ENCODE results near the gene AUTS2. TPM values are rescaled to one million over a fixed set of nuclear protein-coding genes. Genes with fewer than 3 reads are reported as not detected.

AUTS2 gene
- total and polyA plus RNA-seq, 9 of the 15 experiments (the other 6 are each of a cell fraction or from before 2014, with no cell fraction given), result 0.58 TPM; not detected in 8

DNA sequence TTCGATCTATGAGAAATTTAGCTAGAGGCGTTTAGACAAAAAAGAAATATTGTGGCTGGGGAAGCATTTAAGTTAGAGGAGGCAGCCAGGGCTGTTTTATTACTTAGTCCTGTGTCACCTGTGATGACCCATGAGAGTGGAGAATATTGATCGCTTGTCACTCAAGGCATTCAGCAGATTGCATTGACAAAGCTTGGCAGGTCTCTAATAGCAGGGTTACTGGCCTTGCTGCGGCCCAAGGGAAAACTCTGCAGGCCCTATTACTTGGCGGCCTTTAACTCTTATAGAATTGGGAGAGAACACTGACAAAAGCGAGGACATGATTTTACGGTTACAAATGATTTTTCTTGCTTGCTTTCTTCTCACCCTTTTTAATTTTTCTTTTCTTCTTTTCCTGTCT lies 473.5 kb downstream of the AUTS2 start:
- in situ Hi-C loops (cut with MboI), result no loop called here
- no peak for FAIRE-seq
- Histone ChIP-seq H3K27ac (ENCODE audit: extremely low read depth, low read depth, low read length) (no peak overlapping the region), H3K36me3 (ENCODE audit: control insufficient read depth, insufficient read depth, low read length) (no peaks in the 10 kb centered on the region), H2AFZ (ENCODE audit: low read depth, low read length) (no peak overlapping the region), H3K79me2 (ENCODE audit: control insufficient read depth, insufficient read depth, low read length) (no peaks in the 10 kb centered on the region), H3K4me3 (no peak overlapping the region), H4K20me1 (replicated peaks; ENCODE audit: control insufficient read depth, insufficient read depth, low read length) (no peaks in the 10 kb centered on the region; the same call in 1 of the 2 replicates), H3K4me2 (ENCODE audit: insufficient read depth, low read length) (no peak overlapping the region), H3K9me1 (ENCODE audit: control insufficient read depth, insufficient read depth, low read length) (no peaks in the 10 kb centered on the region), H3K27me3 (ENCODE audit: control insufficient read depth in 2 of 2, insufficient read depth in 2 of 2, low read length in 2 of 2) (no peaks in the 10 kb centered on the region), H3K4me1 (replicated peaks in 1 of 2; ENCODE audit: control insufficient read depth in 2 of 2, insufficient read depth in 2 of 2, low read length in 2 of 2) (no peaks in the 10 kb centered on the region), H3K9ac (ENCODE audit: insufficient read depth in 1 of 2, low read depth in 2 of 2, low read length in 2 of 2) (no peak overlapping the region), H3K9me3 (replicated peaks; ENCODE audit: control insufficient read depth, insufficient read depth, low read depth, low read length) (no peaks in the 10 kb centered on the region)
- intact Hi-C loops (cut with micrococcal nuclease), result no loop called here
- no TSS peak for BruUV-seq (replicated peaks)
- CTCF ChIA-PET (ENCODE audit: low intra/inter-chr PET ratio), result no interaction called here
- no peak for TF ChIP-seq FIP1L1 (IDR thresholded peaks at IDR 0.05; ENCODE audit: low read depth, low read length, poor library complexity, severe bottlenecking)
- TF ChIP-seq ZNF184 (CRISPR knock-in tag; IDR thresholded peaks at IDR 0.05), result no peak
- POLR2A ChIA-PET, result no interaction called here
- 1% methylated on average over 7 of the region's 7 CpGs for WGBS (ENCODE audit: insufficient coverage, low coverage, missing lambda C conversion rate)
- ATAC-seq, result no peak
- DNase-seq (ENCODE audit: extremely low read depth in 1 of 4, low spot score in 3 of 4), result no peak

DNA sequence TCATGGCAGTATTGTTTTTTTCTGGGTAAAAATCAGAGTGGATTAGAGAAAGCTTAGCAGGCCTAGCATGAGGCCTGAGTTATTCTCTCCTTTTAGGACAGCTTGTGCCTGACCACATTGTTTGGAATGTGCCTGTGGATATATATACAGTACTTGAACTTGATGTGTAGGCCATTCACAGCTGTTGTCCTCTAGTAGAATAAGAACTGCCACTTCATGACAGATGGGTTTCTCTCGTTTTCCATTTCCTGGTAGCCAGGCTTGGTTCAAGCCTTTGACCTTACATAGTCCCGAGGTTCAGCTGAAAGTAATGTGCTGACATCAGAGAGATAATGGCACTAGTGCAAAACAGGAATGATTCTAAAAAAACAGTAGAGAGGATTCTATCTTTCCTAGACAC lies 473.9 kb downstream of the AUTS2 start:
- ATAC-seq (no peak), FAIRE-seq (no peak), DNase-seq (ENCODE audit: extremely low read depth in 1 of 4, low spot score in 3 of 4) (no peak)
- Histone ChIP-seq H3K9me3 (replicated peaks; ENCODE audit: control insufficient read depth, insufficient read depth, low read depth, low read length) (no peaks in the 10 kb centered on the region), H3K27me3 (ENCODE audit: control insufficient read depth in 2 of 2, insufficient read depth in 2 of 2, low read length in 2 of 2) (no peaks in the 10 kb centered on the region), H3K79me2 (ENCODE audit: control insufficient read depth, insufficient read depth, low read length) (no peaks in the 10 kb centered on the region), H3K9ac (ENCODE audit: insufficient read depth in 1 of 2, low read depth in 2 of 2, low read length in 2 of 2) (no peak overlapping the region), H3K4me3 (no peak overlapping the region), H4K20me1 (replicated peaks; ENCODE audit: control insufficient read depth, insufficient read depth, low read length) (no peaks in the 10 kb centered on the region; the same call in 1 of the 2 replicates), H3K4me2 (ENCODE audit: insufficient read depth, low read length) (no peak overlapping the region), H3K9me1 (ENCODE audit: control insufficient read depth, insufficient read depth, low read length) (no peaks in the 10 kb centered on the region), H3K4me1 (replicated peaks in 1 of 2; ENCODE audit: control insufficient read depth in 2 of 2, insufficient read depth in 2 of 2, low read length in 2 of 2) (no peaks in the 10 kb centered on the region), H3K27ac (ENCODE audit: extremely low read depth, low read depth, low read length) (no peak overlapping the region), H2AFZ (ENCODE audit: low read depth, low read length) (no peak overlapping the region), H3K36me3 (ENCODE audit: control insufficient read depth, insufficient read depth, low read length) (no peaks in the 10 kb centered on the region)
- no TSS peak for BruUV-seq (replicated peaks)
- in situ Hi-C loops (cut with MboI) (no loop called here), intact Hi-C loops (cut with micrococcal nuclease) (no loop called here)
- POLR2A ChIA-PET, result no interaction called here
- CTCF ChIA-PET (ENCODE audit: low intra/inter-chr PET ratio), result no interaction called here
- WGBS (ENCODE audit: insufficient coverage, low coverage, missing lambda C conversion rate), result 0% methylated on average over 2 of the region's 2 CpGs
- TF ChIP-seq KAT8 (IDR thresholded peaks at IDR 0.05; ENCODE audit: low read depth), result no peak
- TF ChIP-seq, protein P1, sequence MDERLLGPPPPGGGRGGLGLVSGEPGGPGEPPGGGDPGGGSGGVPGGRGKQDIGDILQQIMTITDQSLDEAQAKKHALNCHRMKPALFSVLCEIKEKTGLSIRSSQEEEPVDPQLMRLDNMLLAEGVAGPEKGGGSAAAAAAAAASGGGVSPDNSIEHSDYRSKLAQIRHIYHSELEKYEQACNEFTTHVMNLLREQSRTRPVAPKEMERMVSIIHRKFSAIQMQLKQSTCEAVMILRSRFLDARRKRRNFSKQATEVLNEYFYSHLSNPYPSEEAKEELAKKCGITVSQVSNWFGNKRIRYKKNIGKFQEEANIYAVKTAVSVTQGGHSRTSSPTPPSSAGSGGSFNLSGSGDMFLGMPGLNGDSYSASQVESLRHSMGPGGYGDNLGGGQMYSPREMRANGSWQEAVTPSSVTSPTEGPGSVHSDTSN (CRISPR knock-in tag; IDR thresholded peaks at IDR 0.05; ENCODE audit: low read depth), result no peak
- TF ChIP-seq, protein P1 (tag; conservative IDR thresholded peaks at IDR 0.05; ENCODE audit: low read depth), result peak; percentile 51
- TF ChIP-seq, protein P2, sequence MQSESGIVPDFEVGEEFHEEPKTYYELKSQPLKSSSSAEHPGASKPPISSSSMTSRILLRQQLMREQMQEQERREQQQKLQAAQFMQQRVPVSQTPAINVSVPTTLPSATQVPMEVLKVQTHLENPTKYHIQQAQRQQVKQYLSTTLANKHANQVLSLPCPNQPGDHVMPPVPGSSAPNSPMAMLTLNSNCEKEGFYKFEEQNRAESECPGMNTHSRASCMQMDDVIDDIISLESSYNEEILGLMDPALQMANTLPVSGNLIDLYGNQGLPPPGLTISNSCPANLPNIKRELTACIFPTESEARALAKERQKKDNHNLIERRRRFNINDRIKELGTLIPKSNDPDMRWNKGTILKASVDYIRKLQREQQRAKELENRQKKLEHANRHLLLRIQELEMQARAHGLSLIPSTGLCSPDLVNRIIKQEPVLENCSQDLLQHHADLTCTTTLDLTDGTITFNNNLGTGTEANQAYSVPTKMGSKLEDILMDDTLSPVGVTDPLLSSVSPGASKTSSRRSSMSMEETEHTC (IDR thresholded peaks at IDR 0.05), result no peak
- TF ChIP-seq, protein P3, sequence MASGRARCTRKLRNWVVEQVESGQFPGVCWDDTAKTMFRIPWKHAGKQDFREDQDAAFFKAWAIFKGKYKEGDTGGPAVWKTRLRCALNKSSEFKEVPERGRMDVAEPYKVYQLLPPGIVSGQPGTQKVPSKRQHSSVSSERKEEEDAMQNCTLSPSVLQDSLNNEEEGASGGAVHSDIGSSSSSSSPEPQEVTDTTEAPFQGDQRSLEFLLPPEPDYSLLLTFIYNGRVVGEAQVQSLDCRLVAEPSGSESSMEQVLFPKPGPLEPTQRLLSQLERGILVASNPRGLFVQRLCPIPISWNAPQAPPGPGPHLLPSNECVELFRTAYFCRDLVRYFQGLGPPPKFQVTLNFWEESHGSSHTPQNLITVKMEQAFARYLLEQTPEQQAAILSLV (tag; IDR thresholded peaks at IDR 0.05), result no peak
